ENCODE data around the gene SNX11. TPM values are rescaled to one million over a fixed set of nuclear protein-coding genes. Genes with fewer than 3 reads are reported as not detected.

The SNX11 gene
- total RNA-seq, 1 experiment from 2014 or later = 26.8 TPM

DNA sequence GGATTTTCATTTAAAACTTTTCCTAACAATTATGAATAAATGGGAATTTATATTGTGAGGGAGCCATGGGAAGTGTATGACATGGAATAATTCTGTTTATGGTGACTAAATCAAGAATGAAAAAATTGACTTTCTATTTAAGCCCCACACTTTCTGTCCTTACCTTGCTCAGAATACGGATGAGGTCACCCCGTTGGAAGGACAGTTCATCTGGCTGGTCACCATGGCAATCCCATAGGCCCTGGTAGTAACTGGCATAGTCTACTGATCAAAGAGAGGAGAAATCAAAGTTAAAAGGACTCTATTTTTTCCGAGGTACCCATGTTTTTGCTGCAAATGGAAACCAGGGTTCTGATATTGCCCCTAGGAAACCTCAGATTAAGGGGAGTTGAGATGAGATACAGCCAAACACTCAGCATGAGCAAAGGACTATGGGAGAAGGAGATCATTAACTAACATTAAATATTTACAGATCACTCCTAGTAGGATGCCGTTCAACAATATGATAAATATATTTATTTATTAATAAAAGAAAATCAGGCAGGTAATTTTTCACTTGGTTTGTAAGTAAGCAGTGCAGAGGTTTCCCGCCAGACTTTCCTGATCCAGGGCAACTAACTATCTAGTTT, 54.9 kb downstream of the SNX11 start:
- no peaks in the 10 kb centered on the region for H4K20me1 ChIP-seq (ENCODE audit: insufficient read depth)
- no peaks in the 10 kb centered on the region for H3K27me3 ChIP-seq (ENCODE audit: insufficient read depth, low read length)
- no peaks in the 10 kb centered on the region for H3K36me3 ChIP-seq (ENCODE audit: control insufficient read depth in 1 of 2, insufficient read depth in 2 of 2, low read length in 2 of 2)
- no peaks in the 10 kb centered on the region for H3K4me1 ChIP-seq (ENCODE audit: control insufficient read depth in 1 of 2, insufficient read depth in 2 of 2, low read length in 2 of 2)
- POLR2A ChIA-PET = no interaction called here
- RAD21 ChIA-PET (ENCODE audit: low non-redundant PET in 1 of 2, low total read pairs in 2 of 2, uncharacterized antibody in 2 of 2, unreplicated experiment in 2 of 2) = no interaction called here
- H3K27ac ChIP-seq (ENCODE audit: low read depth, low read length) = no peak overlapping the region
- H3K4me2 ChIP-seq (ENCODE audit: low read length) = no peak overlapping the region
- no peaks in the 10 kb centered on the region for H3K9me2 ChIP-seq (ENCODE audit: insufficient read depth)
- no peaks in the 10 kb centered on the region for H3K9me3 ChIP-seq (ENCODE audit: control insufficient read depth in 1 of 2, insufficient read depth in 1 of 2, low read depth in 1 of 2, low read length in 2 of 2)
- H3K9ac ChIP-seq (ENCODE audit: low read length) = no peak overlapping the region
- TF ChIP-seq JUND (IDR thresholded peaks at IDR 0.05) (no peak), SP1 (IDR thresholded peaks at IDR 0.05; ENCODE audit: low read depth) (no peak), TCF7L2 (IDR thresholded peaks at IDR 0.05; ENCODE audit: borderline replicate concordance, extremely low read depth, insufficient read depth, insufficient read length) (no peak), CEBPB (IDR thresholded peaks at IDR 0.05; ENCODE audit: low read depth) (no peak), ATF3 (IDR thresholded peaks at IDR 0.05) (no peak), EZH2 (IDR thresholded peaks at IDR 0.05) (no peak), EGR1 (IDR thresholded peaks at IDR 0.05; ENCODE audit: low read depth) (no peak), CBX3 (IDR thresholded peaks at IDR 0.05; ENCODE audit: low read depth) (no peak), CTCF (IDR thresholded peaks at IDR 0.05 in 2 of 3, conservative IDR thresholded peaks at IDR 0.05 in 1 of 3; ENCODE audit: borderline replicate concordance in 1 of 3, insufficient read depth in 1 of 3, low read depth in 2 of 3, low read length in 2 of 3) (no peak), RAD21 (IDR thresholded peaks at IDR 0.05; ENCODE audit: low read depth) (no peak), SIN3A (IDR thresholded peaks at IDR 0.05; ENCODE audit: low read depth) (no peak)
- TF ChIP-seq, protein P1, sequence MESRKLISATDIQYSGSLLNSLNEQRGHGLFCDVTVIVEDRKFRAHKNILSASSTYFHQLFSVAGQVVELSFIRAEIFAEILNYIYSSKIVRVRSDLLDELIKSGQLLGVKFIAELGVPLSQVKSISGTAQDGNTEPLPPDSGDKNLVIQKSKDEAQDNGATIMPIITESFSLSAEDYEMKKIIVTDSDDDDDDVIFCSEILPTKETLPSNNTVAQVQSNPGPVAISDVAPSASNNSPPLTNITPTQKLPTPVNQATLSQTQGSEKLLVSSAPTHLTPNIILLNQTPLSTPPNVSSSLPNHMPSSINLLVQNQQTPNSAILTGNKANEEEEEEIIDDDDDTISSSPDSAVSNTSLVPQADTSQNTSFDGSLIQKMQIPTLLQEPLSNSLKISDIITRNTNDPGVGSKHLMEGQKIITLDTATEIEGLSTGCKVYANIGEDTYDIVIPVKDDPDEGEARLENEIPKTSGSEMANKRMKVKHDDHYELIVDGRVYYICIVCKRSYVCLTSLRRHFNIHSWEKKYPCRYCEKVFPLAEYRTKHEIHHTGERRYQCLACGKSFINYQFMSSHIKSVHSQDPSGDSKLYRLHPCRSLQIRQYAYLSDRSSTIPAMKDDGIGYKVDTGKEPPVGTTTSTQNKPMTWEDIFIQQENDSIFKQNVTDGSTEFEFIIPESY (IDR thresholded peaks at IDR 0.05; ENCODE audit: extremely low read depth, insufficient replicate concordance, low read length) = no peak
- CTCF ChIA-PET = interaction anchor here (0.6 to 0.9 kb wide), 3 partner anchors 8 to 717 kb away, joined by 3 read pairs; no protein-coding TSS in a partner anchor
- intact Hi-C loops (cut with micrococcal nuclease) = no loop called here
- H3K4me3 ChIP-seq (replicated peaks in 1 of 2; ENCODE audit: low read depth in 1 of 2, low read length in 2 of 2) = no peak overlapping the region
- no peak overlapping the region for H2AFZ ChIP-seq (ENCODE audit: low read depth, low read length, poor library complexity, severe bottlenecking)
- no peaks in the 10 kb centered on the region for H3K79me2 ChIP-seq (ENCODE audit: insufficient read depth, low read length)
- DNase-seq (ENCODE audit: low read depth, low spot score) = no peak
- BruUV-seq (replicated peaks) = no TSS peak
- ATAC-seq = no peak
